ENCODE data around the gene DENND5B.
"Not testable (repeated sequence)": the region's sequence is repeated elsewhere in the genome, so short reads cannot be mapped to it uniquely, and the experiment has no call there.

DENND5B gene

GRCh38 chr12:31557707-31558106 lies 33.2 kb downstream of the DENND5B start:
- no peak for DNase-seq (ENCODE audit: low spot score)

DNA sequence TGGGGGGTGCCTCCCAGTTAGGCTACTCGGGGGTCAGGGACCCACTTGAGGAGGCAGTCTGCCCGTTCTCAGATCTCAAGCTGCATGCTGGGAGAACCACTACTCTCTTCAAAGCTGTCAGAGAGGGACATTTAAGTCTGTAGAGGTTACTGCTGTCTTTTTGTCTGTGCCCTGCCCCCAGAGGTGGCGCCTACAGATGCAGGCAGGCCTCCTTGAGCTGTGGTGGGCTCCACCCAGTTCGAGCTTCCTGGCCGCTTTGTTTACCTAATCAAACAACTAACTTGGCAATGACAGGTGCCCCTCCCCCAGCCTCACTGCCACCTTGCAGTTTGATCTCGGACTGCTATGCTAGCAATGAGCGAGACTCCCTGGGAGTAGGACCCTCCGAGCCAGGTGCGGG lies 35.5 kb downstream of the DENND5B start:
- not testable (repeated sequence) for DNase-seq (ENCODE audit: low spot score)

GRCh38 chr12:31550590-31550989 lies 40.3 kb downstream of the DENND5B start:
- not testable (repeated sequence) for DNase-seq (ENCODE audit: low spot score)

- no peak for DNase-seq (ENCODE audit: low spot score)
Observed at GRCh38 chr12:31536672-31537071, 54.3 kb downstream of the DENND5B start.

DNA sequence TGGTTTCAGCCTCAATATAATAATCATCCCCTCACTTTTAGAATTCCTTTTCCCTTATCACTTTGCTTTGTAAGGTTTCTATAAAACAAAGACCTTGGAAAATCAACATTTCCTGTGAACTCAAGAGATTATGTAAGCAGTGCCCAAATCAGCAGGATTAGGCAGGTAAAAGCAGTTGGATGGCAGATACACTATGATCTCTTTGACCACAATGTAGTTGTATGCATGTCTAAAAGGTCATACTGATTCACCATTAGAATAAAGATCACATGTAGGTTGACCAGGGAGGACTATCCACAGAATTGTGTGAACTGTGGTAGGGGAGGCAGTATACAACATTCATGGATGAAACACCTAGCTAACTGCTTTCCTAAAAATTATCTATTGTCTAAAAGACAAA lies 57.5 kb downstream of the DENND5B start:
- DNase-seq (ENCODE audit: low spot score), result no peak

DNA sequence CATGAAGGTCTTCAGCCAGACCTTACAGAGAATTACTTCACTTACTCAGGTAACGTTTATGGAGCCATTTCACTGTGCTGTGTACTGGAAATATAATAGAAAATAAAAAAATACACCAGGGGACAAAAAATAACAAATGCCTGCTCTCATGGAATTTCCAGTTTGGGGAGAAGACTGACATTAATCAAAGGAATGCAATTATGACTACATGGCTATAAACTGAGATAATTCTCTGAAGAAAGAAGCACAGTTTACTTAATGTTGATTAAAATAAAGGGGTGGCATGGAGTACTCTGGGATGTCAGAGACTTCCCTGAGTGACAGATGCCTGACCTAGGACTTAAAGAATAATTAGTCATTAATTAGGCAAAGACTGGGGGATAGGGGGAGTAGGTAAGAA lies 59.0 kb downstream of the DENND5B start:
- no peak for DNase-seq (ENCODE audit: low spot score)

DNA sequence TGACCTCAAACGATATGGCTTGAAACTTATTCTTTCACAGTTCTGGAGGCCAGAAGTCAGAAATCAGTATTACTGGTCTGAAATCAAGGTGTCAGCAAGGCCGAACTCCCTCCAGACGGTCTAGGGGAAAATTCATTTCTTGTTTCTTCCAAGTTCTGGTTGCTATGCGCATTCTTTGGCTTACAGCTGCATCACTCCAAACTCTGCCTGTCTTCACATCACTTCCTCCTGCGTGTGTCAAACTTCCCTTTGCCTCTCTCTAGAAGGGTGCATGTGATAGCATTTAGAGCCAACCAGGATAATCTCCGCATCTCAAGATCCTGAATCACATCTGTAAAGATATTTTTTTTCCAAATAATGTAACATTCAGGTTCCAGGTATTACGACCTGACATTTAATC lies 62.8 kb downstream of the DENND5B start:
- DNase-seq (ENCODE audit: low spot score), result no peak

GRCh38 chr12:31527083-31527482 lies 63.9 kb downstream of the DENND5B start:
- no peak for DNase-seq (ENCODE audit: low spot score)

DNA sequence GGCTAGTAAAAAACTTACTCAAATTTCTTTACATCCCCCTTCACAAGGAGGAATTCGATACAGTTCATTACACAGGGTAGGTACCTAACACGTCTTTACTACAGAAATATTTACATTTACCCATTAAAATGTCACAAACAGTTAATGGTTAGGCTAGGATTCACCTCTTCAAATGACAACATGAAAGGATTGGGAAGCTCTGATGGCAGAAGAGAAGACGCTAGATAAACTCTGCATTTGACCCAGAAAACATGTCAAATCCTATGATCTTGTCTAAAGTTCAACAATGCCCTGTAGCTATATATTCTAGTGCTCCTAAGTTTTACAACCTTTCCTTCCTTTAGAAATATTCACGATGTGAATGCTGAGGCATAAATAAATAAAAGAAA lies 64.8 kb downstream of the DENND5B start:
- no peak for DNase-seq (ENCODE audit: low spot score)

- no peak for DNase-seq (ENCODE audit: low spot score)
Observed at GRCh38 chr12:31525496-31526157, 65.3 kb downstream of the DENND5B start.

DNA sequence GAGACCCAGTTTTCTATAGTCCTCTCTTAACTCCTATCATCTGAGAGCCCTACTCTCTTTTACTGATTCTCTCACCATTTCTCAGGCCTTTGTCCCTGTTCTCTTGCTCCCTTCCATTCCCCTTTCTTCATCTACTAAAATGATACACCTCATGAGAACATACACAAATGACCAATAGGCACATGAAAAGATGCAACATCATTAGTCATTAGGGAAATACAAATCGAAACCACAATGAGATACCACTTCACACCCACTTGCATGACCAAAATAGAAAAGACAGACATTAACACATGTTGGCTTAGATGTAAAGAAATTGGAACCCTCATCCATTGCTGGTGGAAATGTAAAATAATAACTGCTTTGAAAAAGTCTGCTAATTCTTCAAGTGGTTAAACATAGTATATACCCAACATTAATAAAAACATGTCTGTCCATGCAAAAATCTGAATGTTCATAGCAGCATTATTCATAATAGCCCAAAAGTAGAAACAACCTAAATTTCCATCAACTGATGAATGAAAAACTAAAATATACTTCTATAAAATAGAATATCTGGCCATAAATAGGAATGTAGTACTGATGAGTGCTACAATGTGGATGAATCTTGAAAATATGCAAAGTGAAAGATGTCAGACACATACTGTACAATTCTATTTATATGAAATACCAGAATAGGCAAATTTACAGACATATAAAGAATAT lies 66.0 kb downstream of the DENND5B start:
- DNase-seq (ENCODE audit: low spot score), result no peak

DNA sequence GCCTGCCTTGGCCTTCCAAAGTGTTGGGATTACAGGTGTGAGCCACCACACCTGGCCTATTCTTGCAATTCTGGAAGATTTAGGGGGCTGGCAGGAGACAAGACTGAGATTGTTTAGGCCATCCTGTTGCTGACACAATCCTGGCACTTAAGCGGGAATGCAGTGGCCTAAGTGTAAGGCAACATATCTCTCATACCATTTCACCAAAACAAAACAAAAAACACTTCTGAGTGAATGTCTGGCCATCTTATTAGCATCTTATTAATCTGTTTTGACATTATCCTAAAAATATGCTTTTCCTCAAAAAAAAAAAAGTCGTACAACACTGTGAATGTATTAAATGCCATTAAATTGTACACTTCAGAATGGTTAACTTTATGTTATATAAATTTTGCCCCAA lies 67.6 kb downstream of the DENND5B start:
- no peak for DNase-seq (ENCODE audit: low spot score)

- no peak for DNase-seq (ENCODE audit: low spot score)
Observed at GRCh38 chr12:31522607-31523006, 68.3 kb downstream of the DENND5B start.

GRCh38 chr12:31521964-31522363 lies 69.0 kb downstream of the DENND5B start:
- DNase-seq (ENCODE audit: low spot score), result no peak

- DNase-seq (ENCODE audit: low spot score), result no peak
Observed at GRCh38 chr12:31519511-31519910, 71.4 kb downstream of the DENND5B start.

- DNase-seq (ENCODE audit: low spot score), result peak; percentile 95
Observed at GRCh38 chr12:31518680-31519227, 72.2 kb downstream of the DENND5B start.

DNA sequence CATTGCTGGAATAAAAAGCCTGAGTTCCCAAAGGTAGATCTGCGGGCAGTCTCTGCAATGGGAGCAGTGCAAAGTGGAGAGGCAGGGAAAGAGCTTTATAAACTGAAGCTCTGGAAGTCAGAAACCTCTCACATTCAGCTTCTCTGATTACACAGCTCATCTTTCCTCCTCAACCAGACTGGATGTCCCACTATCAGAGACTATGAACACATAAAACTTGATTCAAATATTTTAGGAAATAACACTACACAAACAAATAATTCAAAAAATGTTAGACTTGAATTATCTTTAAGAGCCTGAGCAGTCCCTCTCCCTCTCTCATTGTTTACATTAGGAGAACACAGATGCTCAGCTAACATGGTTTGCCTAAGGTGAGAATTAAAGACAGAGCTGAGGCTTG lies 72.9 kb downstream of the DENND5B start:
- no peak for DNase-seq (ENCODE audit: low spot score)

GRCh38 chr12:31516702-31517101 lies 74.2 kb downstream of the DENND5B start:
- no peak for DNase-seq (ENCODE audit: low spot score)

DNA sequence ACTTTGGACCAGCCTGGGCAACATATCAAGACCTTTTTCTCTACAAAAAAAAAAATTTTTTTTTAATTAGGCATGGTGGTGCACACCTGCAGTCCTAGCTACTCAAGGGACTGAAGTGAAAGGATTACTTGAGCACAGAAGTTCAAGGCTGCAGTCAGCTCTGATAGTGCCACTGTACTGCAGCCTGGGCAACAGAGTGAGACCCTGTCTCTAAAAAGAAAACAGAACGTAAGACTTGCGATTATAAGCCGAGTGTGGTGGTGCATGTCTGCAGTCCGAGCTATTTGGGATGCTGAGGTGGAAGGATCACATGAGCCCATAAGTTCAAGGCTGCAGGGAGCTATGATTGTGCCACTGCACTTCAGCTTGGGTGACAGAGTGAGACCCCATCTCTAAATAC lies 76.0 kb downstream of the DENND5B start:
- no peak for DNase-seq (ENCODE audit: low spot score)

DNA sequence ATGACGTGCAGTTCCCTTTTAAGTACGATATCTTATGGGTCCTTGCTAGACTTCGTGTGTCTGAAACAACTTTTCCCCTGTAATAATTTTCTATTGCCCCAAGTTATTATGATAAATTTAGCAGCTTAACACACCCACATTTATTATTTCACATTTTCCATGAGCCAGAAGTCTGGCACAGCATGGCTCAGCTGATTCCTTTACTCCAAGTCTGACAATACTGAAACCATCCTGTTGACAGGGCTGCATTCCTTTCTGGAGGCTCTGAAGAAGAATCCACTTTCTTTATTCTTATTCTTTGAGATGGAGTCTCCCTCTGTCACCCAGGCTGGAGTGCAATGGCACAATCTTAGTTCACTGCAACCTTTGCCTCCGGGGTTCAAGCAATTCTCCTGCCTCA lies 80.9 kb downstream of the DENND5B start:
- DNase-seq (ENCODE audit: low spot score), result no peak

- DNase-seq (ENCODE audit: low spot score), result no peak
Observed at GRCh38 chr12:31508436-31509150, 82.3 kb downstream of the DENND5B start.

DNA sequence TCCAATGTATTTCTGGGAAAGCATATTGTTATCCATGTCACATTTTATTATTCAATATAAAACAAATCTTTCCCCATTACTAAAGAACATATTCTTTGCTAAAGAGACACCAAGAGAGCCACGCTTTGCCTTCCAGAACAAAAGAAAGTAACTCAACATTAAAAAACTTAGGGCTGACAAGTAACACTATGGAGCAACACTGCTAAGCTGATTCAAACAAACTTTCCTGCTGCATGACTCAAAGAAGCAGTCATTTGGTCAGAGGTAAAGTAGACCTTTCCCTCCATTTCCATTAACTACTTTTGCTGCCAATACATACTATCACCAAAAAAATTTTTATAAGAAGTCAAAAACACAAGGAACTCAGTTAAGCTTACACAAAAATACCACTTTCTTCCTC lies 83.0 kb downstream of the DENND5B start:
- DNase-seq (ENCODE audit: low spot score), result no peak
